CD4-positive, alpha-beta T cell treated with Interferon alpha-2 for 1 hour (primary cell): ENCODE results near the gene ARL17A.
"Not testable (repeated sequence)": the region's sequence is repeated elsewhere in the genome, so short reads cannot be mapped to it uniquely, and the experiment has no call there.

Source experiments
- DNase-seq, 2 donors: peaks; one replicate each; pipeline ENCODE4 v3.0.0-alpha.2; 2020 to 2022

Gene ARL17A

DNA sequence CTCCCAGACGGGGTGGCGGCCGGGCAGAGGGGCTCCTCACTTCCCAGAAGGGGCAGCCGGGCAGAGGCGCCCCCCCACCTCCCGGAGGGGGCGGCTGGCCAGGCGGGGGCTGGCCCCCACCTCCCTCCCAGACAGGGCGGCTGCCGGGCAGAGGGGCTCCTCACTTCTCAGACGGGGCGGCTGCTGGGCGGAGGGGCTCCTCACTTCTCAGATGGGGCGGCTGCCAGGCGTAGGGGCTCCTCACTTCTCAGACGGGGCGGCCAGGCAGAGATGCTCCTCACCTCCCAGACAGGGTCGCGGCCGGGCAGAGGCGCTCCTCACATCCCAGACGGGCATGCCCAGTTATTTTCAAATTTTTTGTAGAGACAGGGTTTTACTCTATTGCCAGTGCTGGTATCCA is 44.8 kb downstream of the ARL17A start:
- DNase-seq, result not testable (repeated sequence)

DNA sequence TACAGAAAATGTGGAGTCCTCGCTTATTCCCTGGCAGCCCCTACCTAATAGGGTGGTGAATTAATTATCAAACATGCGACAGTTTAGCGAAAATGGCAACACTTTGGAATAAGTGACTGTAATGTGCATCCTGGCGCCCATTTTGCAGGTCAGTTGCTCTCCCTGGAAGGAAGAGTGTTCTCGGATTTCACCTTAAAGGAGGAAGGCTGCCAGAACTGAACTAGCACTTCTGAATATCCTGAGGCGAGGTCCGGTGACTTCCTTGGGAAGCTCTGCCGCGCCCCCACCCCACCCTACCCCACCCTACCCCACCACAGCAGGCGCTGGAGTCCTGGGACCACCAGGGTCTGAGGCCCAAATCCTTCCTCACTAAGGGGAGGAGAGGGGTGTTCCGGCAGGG is 67.3 kb downstream of the ARL17A start, which contains the start of gene LRRC37A2:
Gene LRRC37A2, plus strand, starts transcription at position 301 of the 400 bp plus-strand sequence. CDS start 245 bp downstream, outside the sequence.
- not testable (repeated sequence) for DNase-seq

DNA sequence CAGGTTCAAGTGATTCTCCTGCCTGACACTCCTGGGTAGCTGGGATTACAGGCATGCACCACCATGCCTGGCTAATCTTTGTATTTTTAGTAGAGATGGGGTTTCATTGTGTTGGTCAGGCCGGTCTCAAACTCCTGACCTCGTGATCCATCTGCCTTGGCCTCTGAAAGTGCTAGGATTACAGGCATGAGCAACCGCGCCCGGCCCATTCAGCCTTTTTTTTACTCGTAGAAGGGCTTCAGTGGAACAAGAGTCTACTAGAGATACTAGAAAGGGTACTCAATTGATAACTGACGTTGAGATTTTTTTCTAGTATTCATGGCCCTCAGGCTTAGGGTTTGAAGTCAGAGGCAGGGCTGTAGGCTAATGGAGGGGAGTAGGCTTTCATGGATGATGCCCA is 73.6 kb downstream of the ARL17A start:
- DNase-seq, result not testable (repeated sequence)

DNA sequence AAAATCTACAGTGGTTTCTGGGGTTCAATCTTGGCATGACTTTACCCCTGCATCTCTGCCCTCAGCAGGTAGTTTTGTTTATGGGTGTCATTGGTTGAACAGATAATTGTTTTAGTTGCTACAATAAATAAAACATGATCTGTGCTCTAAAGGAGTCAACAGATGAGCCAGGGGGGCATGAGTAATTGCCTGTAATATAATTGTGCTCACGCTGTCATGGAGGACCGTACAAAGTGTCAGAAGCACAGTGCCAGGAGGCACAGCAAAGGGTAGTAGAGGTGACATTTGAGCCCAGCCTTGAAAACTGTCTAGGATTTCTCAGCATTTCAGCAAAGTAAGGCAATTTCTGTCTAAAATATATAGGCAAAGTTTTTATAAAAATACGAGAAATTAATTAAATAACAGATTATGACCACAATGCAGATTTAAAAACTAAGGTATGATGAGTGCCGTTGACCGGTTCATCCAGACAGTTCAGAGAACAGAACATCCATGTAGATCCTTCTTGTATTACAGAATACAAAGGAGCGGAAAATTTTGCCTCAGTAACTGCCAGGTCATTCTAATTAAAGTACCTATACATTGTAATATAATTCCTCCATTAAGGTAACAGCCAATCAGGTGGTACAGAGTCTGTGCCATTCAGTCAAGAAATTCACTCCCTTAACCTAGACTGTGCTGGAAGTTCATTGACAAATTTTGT is 79.9 kb downstream of the ARL17A start:
- DNase-seq, result not testable (repeated sequence)

DNA sequence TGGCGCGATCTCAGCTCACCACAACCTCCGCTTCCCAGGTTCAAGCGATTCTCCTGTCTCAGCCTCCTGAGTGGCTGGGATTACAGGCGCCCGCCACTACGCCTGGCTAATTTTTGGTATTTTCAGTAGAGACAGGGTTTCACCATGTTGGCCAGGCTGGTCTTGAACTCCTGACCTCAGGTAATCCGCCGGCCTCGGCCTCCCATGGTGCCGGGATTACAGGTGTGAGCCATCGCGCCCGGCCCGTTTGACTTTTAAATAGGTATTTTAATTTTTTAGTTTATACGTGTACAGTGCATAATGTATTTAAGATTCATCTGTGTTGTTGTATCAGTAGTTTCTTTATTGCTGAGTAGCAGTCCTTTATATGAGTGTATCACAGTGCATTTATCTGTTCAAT is 87.5 kb downstream of the ARL17A start:
- not testable (repeated sequence) for DNase-seq

DNA sequence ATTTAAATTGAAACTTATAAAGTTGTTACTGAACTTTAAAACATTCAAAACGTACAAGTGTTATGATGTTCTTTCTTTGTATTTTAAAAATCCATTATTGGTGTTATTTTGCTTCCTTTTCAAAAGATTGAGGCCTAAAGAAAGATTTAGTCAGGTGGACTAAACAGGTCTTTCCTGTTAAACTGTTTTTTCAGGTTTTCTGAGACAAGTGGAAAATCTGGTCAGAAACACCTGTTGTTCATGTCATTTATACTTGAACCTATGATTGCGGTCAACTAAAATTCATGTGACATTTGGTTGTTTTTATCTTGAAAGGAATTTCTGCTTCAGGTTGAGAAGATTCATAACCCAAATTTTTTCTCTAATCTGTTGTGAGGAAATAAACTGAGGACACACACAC is 98.2 kb downstream of the ARL17A start:
- DNase-seq, result not testable (repeated sequence)

DNA sequence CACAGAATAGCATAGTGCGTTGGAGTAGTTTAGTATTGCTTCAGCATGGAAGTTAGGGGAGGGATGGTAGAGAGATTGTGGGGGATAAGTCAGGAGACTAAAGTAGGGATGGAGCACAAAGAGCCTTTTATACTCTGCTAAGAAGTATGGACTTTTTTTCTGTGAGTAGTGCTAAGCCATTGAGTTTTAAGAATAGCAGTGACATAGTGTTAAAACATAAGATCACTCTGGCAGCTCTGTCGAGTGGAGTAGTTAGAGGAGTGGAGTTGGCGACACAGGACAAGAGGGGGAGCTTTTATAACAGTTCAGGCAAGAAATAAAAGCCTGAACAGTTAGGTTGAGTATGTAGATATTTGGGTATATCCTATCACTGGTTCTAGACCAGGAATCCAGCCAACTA is 100.7 kb downstream of the ARL17A start:
- not testable (repeated sequence) for DNase-seq

DNA sequence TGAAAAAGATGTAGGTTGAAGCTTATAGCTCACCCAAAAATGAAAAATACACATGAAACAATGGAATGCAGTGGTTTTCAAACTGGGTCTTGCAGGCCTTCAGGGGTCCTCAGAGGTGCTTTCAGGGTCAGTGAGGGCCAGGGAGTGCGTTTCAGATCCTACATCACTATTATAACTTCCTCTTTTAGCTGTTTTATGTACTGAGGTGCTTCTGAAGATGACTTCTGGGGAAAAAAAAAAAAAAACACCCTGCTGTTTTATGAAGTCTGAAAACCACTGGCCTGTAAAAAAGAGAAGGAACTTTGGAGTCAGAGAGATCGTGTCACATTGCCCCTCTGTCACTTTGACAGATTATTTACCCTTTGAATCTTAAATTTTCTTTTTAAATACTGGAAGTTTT is 103.9 kb downstream of the ARL17A start:
- not testable (repeated sequence) for DNase-seq

DNA sequence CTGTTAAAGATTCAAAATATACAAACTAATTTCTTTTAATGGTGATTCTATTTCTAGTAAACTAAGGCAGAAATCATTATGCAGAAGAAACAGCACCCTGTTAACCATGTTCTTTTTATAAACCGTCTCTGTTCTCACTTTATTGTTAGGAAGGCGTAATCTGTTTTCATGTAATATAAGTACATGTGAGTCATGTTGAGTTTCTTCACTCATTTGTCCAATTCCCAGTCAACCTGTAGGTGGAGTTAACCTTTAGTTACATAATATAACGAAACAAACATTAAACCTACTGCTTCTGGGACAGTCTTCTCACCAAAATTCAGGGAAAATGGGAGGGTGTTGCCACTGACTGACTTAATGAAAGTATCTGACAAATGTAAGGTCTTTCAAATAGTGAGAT is 105.0 kb downstream of the ARL17A start:
- DNase-seq, result not testable (repeated sequence)

DNA sequence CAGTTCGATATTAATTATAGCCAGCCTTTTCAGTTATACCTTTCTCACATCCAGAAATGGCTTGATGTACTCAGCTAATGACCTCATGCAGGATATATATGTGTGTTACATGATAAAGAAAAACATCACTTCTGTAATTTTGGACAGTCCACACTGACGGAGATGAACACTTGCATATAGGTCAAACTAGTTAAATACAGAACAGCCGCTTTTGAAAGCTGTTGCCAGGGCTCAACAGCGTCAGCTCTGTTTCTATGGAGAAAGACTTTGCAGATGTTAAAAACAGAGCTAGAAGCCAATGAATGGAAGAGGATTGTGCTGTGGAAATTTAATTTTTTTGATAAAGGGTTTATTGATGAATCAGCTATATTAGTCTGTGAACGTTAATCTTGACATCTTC is 111.9 kb downstream of the ARL17A start:
- not testable (repeated sequence) for DNase-seq
